GM12875 (cell line): ENCODE measurements around the gene USH2A.

Experiments used
- H3K4me3 ChIP-seq: one replicate; pipeline ENCODE4 v1.5.1; 2011; ENCODE audit warnings: low read depth, low read length, control low read depth
- CTCF ChIP-seq: IDR thresholded peaks from 2 replicates; pipeline ENCODE4 v1.5.1; 2011; ENCODE audit warnings: low read depth, mild to moderate bottlenecking, control low read depth, inconsistent platforms, low read length, moderate library complexity, borderline replicate concordance; ENCODE audit not compliant: insufficient read depth

The USH2A gene

GRCh38 chr1:215825056-215825455 lies 598.2 kb downstream of the USH2A start:
- H3K4me3 ChIP-seq: no peak overlapping the region
- no peak for TF ChIP-seq CTCF

GRCh38 chr1:215824245-215824644 lies 599.0 kb downstream of the USH2A start:
- TF ChIP-seq CTCF: no peak
- H3K4me3 ChIP-seq: no peak overlapping the region

GRCh38 chr1:215819114-215819513 lies 604.1 kb downstream of the USH2A start:
- no peak for TF ChIP-seq CTCF
- H3K4me3 ChIP-seq: no peak overlapping the region

- H3K4me3 ChIP-seq: no peak overlapping the region
- TF ChIP-seq CTCF: no peak
Observed at GRCh38 chr1:215807911-215808436, 615.3 kb downstream of the USH2A start.

- H3K4me3 ChIP-seq: no peak overlapping the region
Observed at GRCh38 chr1:215807218-215807617, 616.0 kb downstream of the USH2A start.

GRCh38 chr1:215797859-215798258 lies 625.4 kb downstream of the USH2A start:
- no peak for TF ChIP-seq CTCF
- no peak overlapping the region for H3K4me3 ChIP-seq

More at GRCh38 chr1:215807218-215807617, 616.0 kb downstream of the USH2A start:
- no peak for TF ChIP-seq CTCF

GRCh38 chr1:215794156-215794555 lies 629.1 kb downstream of the USH2A start:
- H3K4me3 ChIP-seq: no peak overlapping the region
- TF ChIP-seq CTCF: no peak
